Measurements from ENCODE around the gene TLR4.

Gene TLR4

GRCh38 chr9:117709936-117710335, 5.7 kb downstream of the TLR4 start:
- in situ Hi-C loops (cut with MboI; ENCODE audit: low sequenced_read_pairs), result no loop called here

- in situ Hi-C loops (cut with MboI; ENCODE audit: low sequenced_read_pairs), result no loop called here
Measured at GRCh38 chr9:117714282-117714681, 10.1 kb downstream of the TLR4 start.

GRCh38 chr9:117715411-117715989, 11.3 kb downstream of the TLR4 start:
- in situ Hi-C loops (cut with MboI; ENCODE audit: low sequenced_read_pairs), result no loop called here

GRCh38 chr9:117718085-117718484, 13.9 kb downstream of the TLR4 start:
- in situ Hi-C loops (cut with MboI; ENCODE audit: low sequenced_read_pairs), result no loop called here

- in situ Hi-C loops (cut with MboI; ENCODE audit: low sequenced_read_pairs), result no loop called here
Measured at GRCh38 chr9:117718701-117719100, 14.5 kb downstream of the TLR4 start.

- in situ Hi-C loops (cut with MboI; ENCODE audit: low sequenced_read_pairs), result no loop called here
Measured at GRCh38 chr9:117719161-117719920, 15.1 kb downstream of the TLR4 start.

- in situ Hi-C loops (cut with MboI; ENCODE audit: low sequenced_read_pairs), result no loop called here
Measured at GRCh38 chr9:117720066-117720465, 15.9 kb downstream of the TLR4 start.

GRCh38 chr9:117720555-117720954, 16.4 kb downstream of the TLR4 start:
- in situ Hi-C loops (cut with MboI; ENCODE audit: low sequenced_read_pairs), result no loop called here

GRCh38 chr9:117720987-117721386, 16.8 kb downstream of the TLR4 start:
- in situ Hi-C loops (cut with MboI; ENCODE audit: low sequenced_read_pairs), result no loop called here

GRCh38 chr9:117722108-117722761, 18.0 kb downstream of the TLR4 start:
- in situ Hi-C loops (cut with MboI; ENCODE audit: low sequenced_read_pairs), result no loop called here

GRCh38 chr9:117723986-117724625, 19.9 kb downstream of the TLR4 start:
- in situ Hi-C loops (cut with MboI; ENCODE audit: low sequenced_read_pairs), result no loop called here

- in situ Hi-C loops (cut with MboI; ENCODE audit: low sequenced_read_pairs), result no loop called here
Measured at GRCh38 chr9:117725426-117725887, 21.3 kb downstream of the TLR4 start.

- in situ Hi-C loops (cut with MboI; ENCODE audit: low sequenced_read_pairs), result no loop called here
Measured at GRCh38 chr9:117729375-117729774, 25.2 kb downstream of the TLR4 start.

GRCh38 chr9:117732494-117732893, 28.3 kb downstream of the TLR4 start:
- in situ Hi-C loops (cut with MboI; ENCODE audit: low sequenced_read_pairs), result no loop called here

GRCh38 chr9:117733465-117733864, 29.3 kb downstream of the TLR4 start:
- in situ Hi-C loops (cut with MboI; ENCODE audit: low sequenced_read_pairs), result no loop called here

GRCh38 chr9:117734082-117734481, 29.9 kb downstream of the TLR4 start:
- in situ Hi-C loops (cut with MboI; ENCODE audit: low sequenced_read_pairs), result no loop called here

- in situ Hi-C loops (cut with MboI; ENCODE audit: low sequenced_read_pairs), result no loop called here
Measured at GRCh38 chr9:117734523-117735314, 30.5 kb downstream of the TLR4 start.

GRCh38 chr9:117737721-117738226, 33.6 kb downstream of the TLR4 start:
- in situ Hi-C loops (cut with MboI; ENCODE audit: low sequenced_read_pairs), result no loop called here

GRCh38 chr9:117739206-117739605, 35.0 kb downstream of the TLR4 start:
- in situ Hi-C loops (cut with MboI; ENCODE audit: low sequenced_read_pairs), result no loop called here

GRCh38 chr9:117739624-117740347, 35.6 kb downstream of the TLR4 start:
- in situ Hi-C loops (cut with MboI; ENCODE audit: low sequenced_read_pairs), result no loop called here

Measured in HL-60/S4 (cell line).